Gastrocnemius medialis (tissue), 4 donors: ENCODE results near the gene HERC6.

Source experiments
- POLR2A ChIP-seq, 2 donors: fragments of 450-650 bp; IDR thresholded peaks; one replicate each; pipeline ENCODE4 v1.6.1; 2017; ENCODE audit warnings: antibody characterized with exemption in 2 of 2, mild to moderate bottlenecking in 2 of 2, moderate library complexity in 2 of 2
- TF ChIP-seq, protein P1 (sequence below), 5 experiments: fragments of 450-650 bp in 3 of 5; fragments of 200-600 bp in 2 of 5; sonication (generic) in 2 of 5; IDR thresholded peaks in 4 of 5; conservative IDR thresholded peaks in 1 of 5; 1 replicate in 4 of 5; 2 replicates in 1 of 5; pipeline ENCODE4 v1.5.1; 2016 to 2019; ENCODE audit warnings: antibody characterized with exemption in 5 of 5, mild to moderate bottlenecking in 3 of 5, moderate library complexity in 3 of 5

DNA sequence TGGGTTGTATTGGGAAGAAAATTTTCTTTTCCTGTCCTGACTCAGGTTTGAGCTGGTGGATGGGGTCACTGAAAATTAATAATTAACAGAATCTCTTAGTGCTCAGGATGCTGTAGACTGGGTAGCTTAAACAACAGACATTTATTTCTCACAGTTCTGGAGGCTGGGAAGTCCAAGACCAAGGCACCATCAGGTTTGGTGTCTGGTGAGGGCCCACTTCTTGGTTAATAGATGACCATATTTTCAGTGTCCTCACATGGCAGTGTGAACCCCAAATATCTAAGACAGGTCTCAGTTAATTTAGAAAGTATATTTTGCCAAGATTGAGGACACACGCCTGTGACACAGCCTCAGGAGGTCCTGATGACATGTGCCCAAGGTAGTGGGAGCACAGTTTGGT is 31.1 kb downstream of the HERC6 start:
- TF ChIP-seq, protein P1, sequence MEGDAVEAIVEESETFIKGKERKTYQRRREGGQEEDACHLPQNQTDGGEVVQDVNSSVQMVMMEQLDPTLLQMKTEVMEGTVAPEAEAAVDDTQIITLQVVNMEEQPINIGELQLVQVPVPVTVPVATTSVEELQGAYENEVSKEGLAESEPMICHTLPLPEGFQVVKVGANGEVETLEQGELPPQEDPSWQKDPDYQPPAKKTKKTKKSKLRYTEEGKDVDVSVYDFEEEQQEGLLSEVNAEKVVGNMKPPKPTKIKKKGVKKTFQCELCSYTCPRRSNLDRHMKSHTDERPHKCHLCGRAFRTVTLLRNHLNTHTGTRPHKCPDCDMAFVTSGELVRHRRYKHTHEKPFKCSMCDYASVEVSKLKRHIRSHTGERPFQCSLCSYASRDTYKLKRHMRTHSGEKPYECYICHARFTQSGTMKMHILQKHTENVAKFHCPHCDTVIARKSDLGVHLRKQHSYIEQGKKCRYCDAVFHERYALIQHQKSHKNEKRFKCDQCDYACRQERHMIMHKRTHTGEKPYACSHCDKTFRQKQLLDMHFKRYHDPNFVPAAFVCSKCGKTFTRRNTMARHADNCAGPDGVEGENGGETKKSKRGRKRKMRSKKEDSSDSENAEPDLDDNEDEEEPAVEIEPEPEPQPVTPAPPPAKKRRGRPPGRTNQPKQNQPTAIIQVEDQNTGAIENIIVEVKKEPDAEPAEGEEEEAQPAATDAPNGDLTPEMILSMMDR (IDR thresholded peaks at IDR 0.05 in 4 of 5, conservative IDR thresholded peaks at IDR 0.05 in 1 of 5): no peak
- TF ChIP-seq POLR2A (IDR thresholded peaks at IDR 0.05): no peak
